T-helper 2 cell treated with Interferon-gamma antibody and Interleukin-4, amounts not matched to agents 100 ng/mL and 5 ng/mL, for 36 hours (primary cell): ENCODE data around the gene OAT. TPM values are rescaled to one million over a fixed set of nuclear protein-coding genes. Genes with fewer than 3 reads are reported as not detected.
"Not testable (repeated sequence)": the region's sequence is repeated elsewhere in the genome, so short reads cannot be mapped to it uniquely, and the experiment has no call there.

Experiments
- intact Hi-C: fragments of 100-400 bp; cut with micrococcal nuclease; formaldehyde crosslinking; loops from one replicate; pipeline ENCODE4 v1.15.1; 2023
- total RNA-seq: library from RNA; stranded (reverse); gene quantifications from 2 replicates; pipeline ENCODE4 v1.2.3, GENCODE V29; 2022

OAT gene
- total RNA-seq, 1 donor from 2014 or later, result 31.2 TPM

- intact Hi-C loops, result loop anchor here (5.0 kb wide), 1 partner anchor 1306 kb away; no protein-coding TSS in a partner anchor
Observed at GRCh38 chr10:124448696-124449169, 30.0 kb upstream of the OAT start.

GRCh38 chr10:124447751-124448466, 29.2 kb upstream of the OAT start:
- intact Hi-C loops, result loop anchor here (5.0 kb wide), 1 partner anchor 1306 kb away; no protein-coding TSS in a partner anchor

- intact Hi-C loops, result loop anchor here (5.0 kb wide), 1 partner anchor 1305 kb away; no protein-coding TSS in a partner anchor
Observed at GRCh38 chr10:124446830-124447750, 28.4 kb upstream of the OAT start.

GRCh38 chr10:124441694-124442093, 23.0 kb upstream of the OAT start:
- intact Hi-C loops, result not testable (repeated sequence)

- intact Hi-C loops, result no loop called here
Observed at GRCh38 chr10:124436191-124436638, 17.5 kb upstream of the OAT start.

GRCh38 chr10:124435683-124436082, 17.0 kb upstream of the OAT start:
- intact Hi-C loops, result not testable (repeated sequence)

- intact Hi-C loops, result no loop called here
Observed at GRCh38 chr10:124433461-124433860, 14.7 kb upstream of the OAT start.

GRCh38 chr10:124430077-124430476, 11.4 kb upstream of the OAT start:
- intact Hi-C loops, result no loop called here

GRCh38 chr10:124429576-124429975, 10.9 kb upstream of the OAT start:
- intact Hi-C loops, result no loop called here

GRCh38 chr10:124428207-124428777, 9.6 kb upstream of the OAT start:
- intact Hi-C loops, result no loop called here

- intact Hi-C loops, result no loop called here
Observed at GRCh38 chr10:124425227-124425962, 6.7 kb upstream of the OAT start.

GRCh38 chr10:124423813-124424212, 5.1 kb upstream of the OAT start:
- intact Hi-C loops, result no loop called here

- intact Hi-C loops, result no loop called here
Observed at GRCh38 chr10:124422742-124423141, 4.0 kb upstream of the OAT start.

GRCh38 chr10:124420254-124420653, 1.5 kb upstream of the OAT start:
- intact Hi-C loops, result no loop called here

- intact Hi-C loops, result loop anchor here (1.0 to 2.0 kb wide), 4 partner anchors 42 to 1411 kb away; partner anchors contain the start of genes ACADSB, IKZF5 and LHPP
Observed at GRCh38 chr10:124419635-124420034, 912 bp upstream of the OAT start.

GRCh38 chr10:124417895-124418725, 613 bp downstream of the OAT start:
- intact Hi-C loops, result loop anchor here (1.0 to 2.0 kb wide), 6 partner anchors 8 to 1409 kb away; partner anchors contain the start of genes ACADSB and IKZF5

- intact Hi-C loops, result no loop called here
Observed at GRCh38 chr10:124416733-124417132, 2.0 kb downstream of the OAT start.

- intact Hi-C loops, result no loop called here
Observed at GRCh38 chr10:124415210-124415609, 3.5 kb downstream of the OAT start.

GRCh38 chr10:124414076-124414475, 4.6 kb downstream of the OAT start:
- intact Hi-C loops, result no loop called here

GRCh38 chr10:124409696-124410095, 9.0 kb downstream of the OAT start:
- intact Hi-C loops, result loop anchor here (1.0 kb wide), 1 partner anchor 9 kb away; the partner anchor contains the start of gene OAT
